ENCODE data around the gene MAP1S.
"Not testable (repeated sequence)": the region's sequence is repeated elsewhere in the genome, so short reads cannot be mapped to it uniquely, and the experiment has no call there.

Gene MAP1S

DNA sequence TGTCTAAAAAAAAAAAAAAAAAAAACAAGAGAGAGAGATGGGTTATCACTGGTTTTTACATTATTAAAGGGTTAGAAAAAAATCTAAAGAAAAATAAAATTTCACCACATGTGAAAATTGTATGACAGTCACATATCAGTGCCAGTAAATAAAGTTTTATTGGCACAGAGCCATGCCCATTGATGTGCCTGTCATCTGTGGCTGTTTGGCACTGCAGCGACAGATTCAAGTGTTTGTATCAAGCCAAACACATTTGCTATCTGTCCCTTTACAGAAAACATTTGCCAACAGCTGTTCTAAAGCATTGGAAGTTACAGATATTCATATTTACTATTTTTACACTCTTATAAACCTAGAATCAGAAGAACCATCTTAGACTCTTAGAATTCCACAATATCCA, 48.3 kb downstream of the MAP1S start:
- DNase-seq = no peak

DNA sequence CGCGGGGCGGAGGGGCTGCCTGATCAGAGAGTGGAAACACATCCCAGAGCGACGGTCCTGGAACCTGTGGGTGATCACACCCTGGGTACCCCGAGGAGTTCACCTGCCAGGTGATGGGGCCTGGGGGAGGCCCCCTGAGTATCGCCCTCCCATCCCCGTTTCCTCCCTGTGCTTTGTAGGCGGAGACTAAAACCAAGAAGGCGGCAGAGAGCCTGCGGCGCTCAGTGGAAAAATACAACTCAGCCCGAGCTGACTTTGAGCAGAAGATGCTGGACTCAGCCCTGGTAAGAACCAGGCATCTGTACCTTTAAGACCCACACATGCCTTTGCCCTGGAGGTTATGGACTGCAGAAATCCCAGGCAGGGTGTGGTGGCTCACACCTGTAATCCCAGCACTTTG, 51.3 kb downstream of the MAP1S start:
- no peak for DNase-seq

DNA sequence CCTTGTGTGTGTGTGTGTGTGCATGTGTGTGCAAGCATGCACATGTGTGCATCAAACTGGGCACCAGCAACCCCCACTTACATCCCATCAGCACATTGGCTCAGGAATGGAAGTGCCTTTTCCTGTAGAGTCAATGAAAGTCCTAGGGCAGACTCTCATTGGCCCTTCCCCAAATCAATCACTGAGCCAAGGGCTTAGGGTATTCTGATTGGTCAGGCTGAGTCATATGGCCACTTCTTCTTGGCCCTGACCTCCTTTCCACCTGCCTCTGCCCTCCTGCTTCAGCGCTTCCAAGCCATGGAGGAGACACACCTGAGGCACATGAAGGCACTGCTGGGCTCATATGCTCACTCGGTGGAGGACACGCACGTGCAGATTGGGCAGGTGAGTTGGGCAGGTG, 52.9 kb downstream of the MAP1S start:
- DNase-seq = no peak

DNA sequence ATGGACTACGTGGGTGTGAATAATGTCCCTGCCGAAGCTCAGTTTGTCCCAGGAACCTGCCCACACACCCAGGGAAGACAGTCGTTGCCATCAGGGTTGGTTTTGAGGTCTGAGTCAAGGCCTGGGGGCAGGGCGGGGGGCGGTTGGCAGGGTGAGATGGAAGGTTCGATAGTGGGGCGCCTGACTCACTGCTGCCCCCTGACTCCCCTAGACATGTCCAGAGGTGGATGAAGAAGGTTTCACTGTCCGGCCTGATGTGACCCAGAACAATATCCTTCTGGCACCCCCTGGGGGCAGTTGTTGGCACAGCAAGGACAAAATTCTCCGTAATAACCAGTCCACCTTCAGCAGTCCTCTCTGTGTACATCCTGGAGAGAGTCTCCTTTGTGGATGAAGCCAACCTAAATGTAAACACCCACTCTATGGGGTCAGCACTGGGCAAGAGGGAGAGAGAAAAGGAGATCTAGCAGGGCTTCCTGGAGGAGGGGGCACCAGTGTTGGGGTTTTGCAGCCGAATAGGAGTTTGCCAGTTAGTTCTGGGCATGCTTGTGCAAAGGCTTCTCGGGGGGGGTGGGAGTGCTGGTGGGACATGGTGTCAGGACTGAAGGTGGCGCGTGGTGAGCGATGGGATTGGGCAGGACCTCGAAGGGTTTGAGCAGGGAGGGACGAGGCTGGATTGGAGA, 56.1 kb downstream of the MAP1S start:
- DNase-seq = no peak

DNA sequence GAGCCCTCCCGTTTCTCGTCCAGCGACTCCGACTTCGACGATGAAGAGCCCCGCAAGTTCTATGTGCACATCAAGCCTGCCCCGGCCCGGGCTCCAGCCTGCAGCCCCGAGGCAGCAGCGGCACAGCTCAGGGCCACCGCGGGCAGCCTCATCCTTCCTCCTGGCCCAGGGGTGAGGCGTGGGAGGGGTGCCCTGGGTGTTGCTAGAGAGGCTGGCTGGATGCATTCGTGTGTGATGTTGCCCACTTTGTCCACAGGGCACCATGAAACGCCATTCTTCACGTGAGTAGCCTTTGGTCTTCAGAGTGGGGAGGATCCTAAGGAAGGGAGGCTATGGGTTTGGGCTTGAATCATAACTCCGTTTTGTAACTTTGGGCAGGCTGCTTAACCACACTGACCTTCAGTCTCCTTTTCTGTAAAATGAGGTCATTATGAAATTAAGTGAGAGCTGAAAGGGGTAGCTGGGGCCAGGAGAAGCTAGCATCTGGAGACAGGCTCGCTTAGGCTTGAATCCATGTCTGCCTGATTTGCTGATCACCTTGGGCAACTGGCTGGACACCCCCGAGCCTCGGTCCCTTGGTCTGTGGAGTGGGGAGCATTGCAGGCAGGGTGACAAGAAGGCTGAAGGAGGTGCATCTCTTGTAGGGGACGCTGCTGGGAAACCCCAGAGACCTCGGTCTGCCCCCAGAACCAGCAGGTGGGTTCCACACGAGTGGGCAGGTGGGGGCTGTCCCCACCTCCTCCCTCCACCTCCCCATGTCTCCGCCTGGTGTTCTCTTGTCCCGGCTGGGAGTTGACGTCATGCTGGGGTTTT, 56.9 kb downstream of the MAP1S start:
- DNase-seq = no peak

DNA sequence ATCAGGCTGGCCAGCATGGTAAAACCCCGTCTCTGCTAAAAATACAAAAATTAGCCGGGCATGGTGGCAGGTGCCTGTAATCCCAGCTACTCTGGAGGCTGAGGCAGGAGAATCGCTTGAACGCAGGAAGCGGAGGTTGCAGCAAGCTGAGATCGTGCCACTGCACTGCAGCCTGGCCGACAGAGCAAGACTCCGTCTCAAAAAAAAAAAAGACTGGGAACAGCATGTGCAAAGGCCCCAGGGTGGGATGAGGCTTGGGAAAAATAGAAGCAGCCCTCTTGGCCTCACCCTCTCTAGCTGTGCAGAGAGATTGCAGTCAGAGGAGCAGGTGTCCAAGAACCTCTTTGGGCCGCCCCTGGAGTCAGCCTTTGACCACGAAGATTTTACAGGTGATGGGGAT, 58.6 kb downstream of the MAP1S start:
- not testable (repeated sequence) for DNase-seq

DNA sequence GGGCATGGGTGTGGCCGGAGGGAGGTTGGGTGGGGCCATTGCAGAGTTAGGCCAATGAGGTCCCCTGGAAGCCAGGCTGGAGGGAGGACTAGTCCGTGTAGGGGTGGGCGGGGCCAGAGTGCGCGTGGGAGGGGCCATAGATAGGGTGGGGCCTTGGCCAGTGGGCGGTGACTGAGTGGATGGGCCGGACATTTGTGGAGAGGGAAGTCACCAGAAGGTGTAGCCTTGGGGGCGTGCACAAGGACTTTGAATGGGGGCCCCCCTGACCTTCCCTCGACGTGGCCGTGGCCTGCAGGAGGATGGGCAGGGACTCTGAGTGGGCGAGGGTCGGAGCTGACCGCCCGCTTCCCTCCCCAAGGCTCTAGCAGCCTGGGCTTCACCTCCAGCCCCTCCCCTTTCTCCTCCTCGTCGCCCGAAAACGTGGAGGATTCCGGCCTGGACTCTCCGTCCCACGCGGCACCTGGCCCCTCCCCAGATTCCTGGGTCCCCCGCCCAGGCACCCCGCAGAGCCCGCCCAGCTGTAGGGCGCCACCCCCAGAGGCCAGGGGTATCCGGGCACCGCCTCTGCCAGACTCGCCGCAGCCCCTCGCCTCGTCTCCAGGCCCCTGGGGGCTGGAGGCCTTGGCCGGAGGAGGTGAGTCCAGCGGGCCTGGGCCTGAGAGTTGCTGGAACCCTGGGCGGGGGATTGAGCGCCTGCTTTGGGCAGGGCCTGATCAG, 59.1 kb downstream of the MAP1S start:
- no peak for DNase-seq

DNA sequence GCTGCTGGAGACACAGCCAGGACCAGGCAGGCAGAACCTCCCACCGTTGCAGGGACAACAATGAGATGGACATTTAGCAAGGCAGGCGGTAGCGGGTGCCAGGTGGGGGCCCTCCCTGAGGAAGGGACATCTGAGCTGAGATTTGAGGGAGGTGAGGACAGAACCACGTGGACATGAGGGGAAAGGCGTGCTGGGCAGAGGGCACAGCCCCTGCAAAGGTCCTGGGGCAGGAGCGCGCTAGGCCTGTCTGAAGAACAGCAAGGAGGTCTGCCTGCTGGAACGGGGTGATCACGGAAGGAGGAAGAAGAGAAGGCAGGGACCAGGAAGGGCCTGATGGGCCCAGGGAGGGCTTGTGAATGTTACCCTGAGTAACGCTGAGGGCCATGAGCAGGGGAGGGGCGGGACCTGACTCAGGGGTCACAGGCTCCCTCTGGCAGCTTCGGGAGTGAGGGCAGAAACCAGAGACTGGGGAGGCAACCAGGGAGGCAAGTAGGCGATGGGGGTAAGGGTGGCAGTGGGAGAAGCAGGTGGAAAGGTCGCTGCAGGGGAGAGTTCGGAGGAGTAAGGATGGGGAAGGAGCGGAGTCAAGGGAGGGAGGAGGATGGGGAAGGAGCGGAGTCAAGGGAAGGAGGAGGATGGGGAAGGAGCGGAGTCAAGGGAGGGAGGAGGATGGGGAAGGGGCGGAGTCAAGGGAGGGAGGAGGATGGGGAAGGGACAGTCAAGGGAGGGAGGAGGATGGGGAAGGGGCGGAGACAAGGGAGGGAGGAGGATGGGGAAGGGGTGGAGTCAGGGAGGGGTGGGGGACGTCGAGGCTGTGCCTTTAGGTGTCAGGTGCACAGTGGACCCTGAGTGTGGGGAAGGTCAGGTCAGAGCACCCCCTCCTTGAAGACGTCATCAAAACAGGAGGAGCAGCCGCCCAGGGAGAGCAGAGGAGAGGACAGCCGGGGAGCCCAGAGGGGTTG, 60.0 kb downstream of the MAP1S start:
- no peak for DNase-seq

DNA sequence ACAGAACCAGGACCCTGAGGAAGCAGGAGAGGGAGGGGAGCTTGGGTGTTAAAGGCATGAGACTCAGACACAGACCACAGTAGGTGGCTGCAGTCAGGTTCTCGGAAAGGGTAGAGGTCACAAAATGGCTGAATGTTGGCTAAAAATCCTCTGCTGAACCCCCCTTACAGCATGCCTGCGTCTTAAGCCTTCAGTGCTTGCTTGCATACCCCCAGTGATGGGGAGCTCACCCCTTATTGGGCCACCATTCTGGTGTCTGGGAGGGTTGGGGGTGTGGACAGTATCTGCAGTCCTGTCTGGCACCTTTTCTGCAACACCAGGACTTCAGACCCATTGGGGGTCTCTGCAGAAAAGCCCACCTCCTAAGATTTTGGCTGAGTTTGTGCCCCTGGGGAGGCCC, 61.5 kb downstream of the MAP1S start:
- DNase-seq = no peak

DNA sequence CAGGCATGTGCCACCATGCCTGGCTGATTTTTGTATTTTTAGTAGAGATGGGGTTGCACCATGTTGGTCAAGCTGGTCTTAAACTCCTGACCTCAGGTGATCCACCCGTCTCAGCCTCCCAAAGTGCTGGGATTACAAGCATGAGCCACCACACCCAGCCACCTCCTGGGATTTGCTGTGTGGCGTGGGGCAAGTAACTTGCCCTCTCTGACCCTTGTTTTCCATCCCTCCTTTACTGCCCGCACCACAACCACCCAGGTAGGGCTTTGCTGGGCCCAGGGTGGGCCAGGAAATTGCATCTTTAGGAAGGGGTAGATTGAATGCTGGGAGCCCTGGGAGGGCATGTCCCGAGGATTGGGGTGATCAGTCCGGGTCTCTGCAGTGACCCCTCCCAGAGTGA, 64.4 kb downstream of the MAP1S start:
- DNase-seq = not testable (repeated sequence)
